ENCODE data around the gene LILRB3. TPM values are rescaled to one million over a fixed set of nuclear protein-coding genes. Genes with fewer than 3 reads are reported as not detected.

LILRB3 gene
- polyA plus RNA-seq, 1 donor (not counting 4 experiments of a cell fraction or from before 2014, with no cell fraction given), result not detected

DNA sequence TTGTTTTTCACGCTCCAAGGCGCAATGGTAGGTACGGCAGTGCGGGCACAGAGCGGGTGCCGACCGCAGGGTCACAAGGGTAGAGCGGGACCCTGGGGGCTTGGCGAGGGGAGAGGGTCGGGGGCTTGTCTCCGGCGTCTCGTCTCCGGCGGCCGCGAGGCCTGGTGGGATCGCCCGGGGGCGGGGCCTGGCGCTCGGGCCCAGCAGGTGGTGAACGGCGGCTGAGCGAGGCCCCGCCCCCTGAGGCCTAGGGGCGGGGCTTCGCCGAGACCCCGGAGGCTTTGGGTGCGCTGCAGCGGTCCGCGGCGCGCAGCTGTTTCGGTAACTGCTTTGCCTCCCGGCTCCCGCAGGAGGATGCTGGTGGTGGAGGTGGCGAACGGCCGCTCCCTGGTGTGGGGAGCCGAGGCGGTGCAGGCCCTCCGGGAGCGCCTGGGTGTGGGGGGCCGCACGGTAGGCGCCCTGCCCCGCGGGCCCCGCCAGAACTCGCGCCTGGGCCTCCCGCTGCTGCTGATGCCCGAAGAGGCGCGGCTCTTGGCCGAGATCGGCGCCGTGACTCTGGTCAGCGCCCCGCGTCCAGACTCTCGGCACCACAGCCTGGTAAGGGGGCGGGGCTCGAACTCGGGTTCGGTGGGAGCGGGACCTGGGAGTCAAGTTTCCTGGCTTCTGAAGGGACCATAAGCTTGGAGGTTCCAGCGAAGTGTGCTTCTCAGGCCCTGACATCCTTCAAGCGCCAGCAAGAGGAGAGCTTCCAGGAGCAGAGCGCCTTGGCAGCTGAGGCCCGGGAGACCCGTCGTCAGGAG, 31.6 kb downstream of the LILRB3 start, which contains the start of gene TSEN34:
Gene TSEN34, plus strand, starts transcription at position 298 of the 800 bp plus-strand sequence. Its CDS starts 57 bp downstream, at position 355.
- H4K20me1 ChIP-seq (ENCODE audit: control insufficient read depth, extremely low read depth, insufficient read depth, low read length), result no peaks in the 10 kb centered on the region
- no peaks in the 10 kb centered on the region for H3K9me1 ChIP-seq (ENCODE audit: control insufficient read depth, extremely low read depth, insufficient read depth, low read length)
- DNase-seq (ENCODE audit: low read depth, low spot score) (no peak), FAIRE-seq (no peak)
- peaks cover 45% of the 10 kb centered on the region for H3K79me2 ChIP-seq (ENCODE audit: control insufficient read depth, insufficient read depth, low read length)
- H3K9me3 ChIP-seq (ENCODE audit: control insufficient read depth, low read depth, low read length), result no peaks in the 10 kb centered on the region
- H2AFZ ChIP-seq (ENCODE audit: control insufficient read depth, low read length), result peak within 1 kb of the TSS; percentile 98
- TF ChIP-seq, protein P1, sequence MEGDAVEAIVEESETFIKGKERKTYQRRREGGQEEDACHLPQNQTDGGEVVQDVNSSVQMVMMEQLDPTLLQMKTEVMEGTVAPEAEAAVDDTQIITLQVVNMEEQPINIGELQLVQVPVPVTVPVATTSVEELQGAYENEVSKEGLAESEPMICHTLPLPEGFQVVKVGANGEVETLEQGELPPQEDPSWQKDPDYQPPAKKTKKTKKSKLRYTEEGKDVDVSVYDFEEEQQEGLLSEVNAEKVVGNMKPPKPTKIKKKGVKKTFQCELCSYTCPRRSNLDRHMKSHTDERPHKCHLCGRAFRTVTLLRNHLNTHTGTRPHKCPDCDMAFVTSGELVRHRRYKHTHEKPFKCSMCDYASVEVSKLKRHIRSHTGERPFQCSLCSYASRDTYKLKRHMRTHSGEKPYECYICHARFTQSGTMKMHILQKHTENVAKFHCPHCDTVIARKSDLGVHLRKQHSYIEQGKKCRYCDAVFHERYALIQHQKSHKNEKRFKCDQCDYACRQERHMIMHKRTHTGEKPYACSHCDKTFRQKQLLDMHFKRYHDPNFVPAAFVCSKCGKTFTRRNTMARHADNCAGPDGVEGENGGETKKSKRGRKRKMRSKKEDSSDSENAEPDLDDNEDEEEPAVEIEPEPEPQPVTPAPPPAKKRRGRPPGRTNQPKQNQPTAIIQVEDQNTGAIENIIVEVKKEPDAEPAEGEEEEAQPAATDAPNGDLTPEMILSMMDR (optimal IDR thresholded peaks at IDR 0.05 in 1 of 3, IDR thresholded peaks at IDR 0.05 in 1 of 3, conservative IDR thresholded peaks at IDR 0.05 in 1 of 3; ENCODE audit: extremely low read depth in 1 of 3, insufficient read depth in 2 of 3, low read length in 3 of 3), result no peak
- no peak for TF ChIP-seq EZH2 (IDR thresholded peaks at IDR 0.05; ENCODE audit: low read length)
- H3K27ac ChIP-seq (ENCODE audit: control insufficient read depth, insufficient read depth, low read length), result peak within 1 kb of the TSS; percentile 99
- H3K4me1 ChIP-seq (ENCODE audit: control insufficient read depth, extremely low read depth, insufficient read depth, low read length), result peaks cover 15% of the 10 kb centered on the region
- H3K27me3 ChIP-seq (ENCODE audit: control insufficient read depth, extremely low read depth, insufficient read depth, low read length), result no peaks in the 10 kb centered on the region
- H3K4me3 ChIP-seq (ENCODE audit: control insufficient read depth in 2 of 3, extremely low read depth in 1 of 3, insufficient read depth in 2 of 3, low read depth in 1 of 3, low read length in 3 of 3), result peak within 1 kb of the TSS; percentile 68 to 95 (median 88)
- peaks cover 16 to 20% of the 10 kb centered on the region in 2 experiments for H3K36me3 ChIP-seq (ENCODE audit: control insufficient read depth in 2 of 2, extremely low read depth in 1 of 2, insufficient read depth in 2 of 2, low read length in 2 of 2)
- peak within 1 kb of the TSS; percentile 99 for H3K9ac ChIP-seq (ENCODE audit: control insufficient read depth, extremely low read depth, insufficient read depth, low read length)
- H3K4me2 ChIP-seq (ENCODE audit: control insufficient read depth, extremely low read depth, insufficient read depth, low read depth, low read length), result peak within 1 kb of the TSS; percentile 95
- dilution Hi-C loops (cut with MboI; ENCODE audit: extremely low pct_ligation_motif_present, low sequenced_read_pairs), result no loop called here

- Histone ChIP-seq H3K36me3 (ENCODE audit: control insufficient read depth in 2 of 2, extremely low read depth in 1 of 2, insufficient read depth in 2 of 2, low read length in 2 of 2) (peaks cover 17 to 20% of the 10 kb centered on the region in 2 experiments), H3K27ac (ENCODE audit: control insufficient read depth, insufficient read depth, low read length) (peak overlapping the region; percentile 99), H3K9ac (ENCODE audit: control insufficient read depth, extremely low read depth, insufficient read depth, low read length) (peak overlapping the region; percentile 99), H2AFZ (ENCODE audit: control insufficient read depth, low read length) (peak overlapping the region; percentile 98), H3K9me3 (ENCODE audit: control insufficient read depth, low read depth, low read length) (no peaks in the 10 kb centered on the region), H3K79me2 (ENCODE audit: control insufficient read depth, insufficient read depth, low read length) (peaks cover 45% of the 10 kb centered on the region), H4K20me1 (ENCODE audit: control insufficient read depth, extremely low read depth, insufficient read depth, low read length) (no peaks in the 10 kb centered on the region), H3K4me2 (ENCODE audit: control insufficient read depth, extremely low read depth, insufficient read depth, low read depth, low read length) (peak overlapping the region; percentile 95), H3K9me1 (ENCODE audit: control insufficient read depth, extremely low read depth, insufficient read depth, low read length) (no peaks in the 10 kb centered on the region), H3K4me1 (ENCODE audit: control insufficient read depth, extremely low read depth, insufficient read depth, low read length) (peaks cover 15% of the 10 kb centered on the region), H3K27me3 (ENCODE audit: control insufficient read depth, extremely low read depth, insufficient read depth, low read length) (no peaks in the 10 kb centered on the region), H3K4me3 (ENCODE audit: control insufficient read depth in 2 of 3, extremely low read depth in 1 of 3, insufficient read depth in 2 of 3, low read depth in 1 of 3, low read length in 3 of 3) (peak overlapping the region; percentile 68 to 95 (median 88))
- DNase-seq (ENCODE audit: low read depth, low spot score) (peak; percentile 96), FAIRE-seq (peak; percentile 80)
- TF ChIP-seq, protein P1 (optimal IDR thresholded peaks at IDR 0.05 in 1 of 3, IDR thresholded peaks at IDR 0.05 in 1 of 3, conservative IDR thresholded peaks at IDR 0.05 in 1 of 3; ENCODE audit: extremely low read depth in 1 of 3, insufficient read depth in 2 of 3, low read length in 3 of 3), result no peak
- TF ChIP-seq EZH2 (IDR thresholded peaks at IDR 0.05; ENCODE audit: low read length), result no peak
- dilution Hi-C loops (cut with MboI; ENCODE audit: extremely low pct_ligation_motif_present, low sequenced_read_pairs), result no loop called here
Measured at GRCh38 chr19:54190503-54191010, 32.2 kb downstream of the LILRB3 start.
